K562 (cell line): Measurements from ENCODE around the gene AIPL1.

Experiments
- ETV5 ChIP-seq: sonication (generic); formaldehyde crosslinking; IDR thresholded peaks from 2 replicates; pipeline ENCODE4 v1.4.0; 2020; ENCODE audit warnings: low read depth, mild to moderate bottlenecking, missing genetic modification reagents
- GTF2F1 ChIP-seq: IDR thresholded peaks from 2 replicates; pipeline ENCODE4 v1.6.1; 2011; ENCODE audit warnings: low read depth, low read length, improper control_type of control experiment
- HDAC1 ChIP-seq, 2 experiments: fragments of 450-650 bp; IDR thresholded peaks; 2 replicates each; pipeline ENCODE4 v1.6.1; 2016 to 2017; ENCODE audit warnings: inconsistent platforms in 1 of 2, mild to moderate bottlenecking in 1 of 2, moderate library complexity in 1 of 2
- NFYB ChIP-seq: IDR thresholded peaks from 2 replicates; pipeline ENCODE4 v1.6.1; 2011; ENCODE audit warnings: mild to moderate bottlenecking, moderate library complexity; ENCODE audit not compliant: insufficient read length; ENCODE audit errors: extremely low read depth
- YY1 ChIP-seq, 3 experiments: IDR thresholded peaks; 2 replicates each; pipeline ENCODE4 v1.6.1; 2011; ENCODE audit warnings: low read length in 2 of 3, mild to moderate bottlenecking in 2 of 3, moderate library complexity in 2 of 3, borderline replicate concordance in 1 of 3, control low read depth in 1 of 3, low read depth in 1 of 3; ENCODE audit not compliant: insufficient read depth in 3 of 3, insufficient replicate concordance in 2 of 3, control insufficient read depth in 1 of 3, insufficient read length in 1 of 3; ENCODE audit errors: extremely low read depth in 1 of 3
- ZSCAN29 ChIP-seq: fragments of 450-650 bp; IDR thresholded peaks from 2 replicates; pipeline ENCODE4 v1.6.1; 2017

DNA sequence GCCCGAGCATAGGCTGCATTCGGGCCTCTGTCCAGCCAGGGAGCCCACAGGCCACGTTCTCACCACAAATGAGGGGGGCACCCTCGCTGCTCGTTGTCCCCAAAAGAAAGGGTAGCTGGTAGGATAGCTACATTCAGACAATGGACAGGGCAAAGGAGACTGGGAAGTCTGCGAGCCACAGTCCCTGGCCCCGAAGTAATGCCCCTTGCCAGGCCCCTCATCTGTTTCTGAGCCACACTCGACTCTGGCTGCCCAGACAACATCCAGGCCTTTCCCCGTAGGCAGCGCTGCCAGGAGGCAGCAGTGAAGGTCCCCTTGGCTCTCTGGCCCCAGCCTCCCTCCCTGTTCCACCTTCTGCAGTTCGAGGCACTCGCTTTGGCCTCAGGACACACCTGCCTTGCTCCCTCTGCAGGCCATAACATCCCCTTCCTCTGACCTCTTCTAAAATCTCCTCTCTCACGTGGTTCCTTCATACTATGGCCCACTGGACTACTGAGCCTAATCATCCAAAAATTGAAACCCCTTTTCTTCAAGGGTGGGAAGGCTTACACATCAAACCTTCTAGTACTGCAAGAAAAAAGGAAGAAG lies 12.2 kb downstream of the AIPL1 start:
- TF ChIP-seq NFYB (no peak), GTF2F1 (no peak), YY1 (IDR thresholded peaks at IDR 0.05; ENCODE audit: borderline replicate concordance in 1 of 3, control insufficient read depth in 1 of 3, extremely low read depth in 1 of 3, insufficient read depth in 3 of 3, insufficient read length in 1 of 3, insufficient replicate concordance in 2 of 3, low read depth in 1 of 3, low read length in 2 of 3) (no peak), ETV5 (CRISPR knock-in tag) (no peak), ZSCAN29 (no peak), HDAC1 (IDR thresholded peaks at IDR 0.05) (no peak)
